ENCODE results near the gene PARL.
A peak's percentile ranks its signal among the peaks of the same experiment; 100 is the strongest.

Gene PARL

DNA sequence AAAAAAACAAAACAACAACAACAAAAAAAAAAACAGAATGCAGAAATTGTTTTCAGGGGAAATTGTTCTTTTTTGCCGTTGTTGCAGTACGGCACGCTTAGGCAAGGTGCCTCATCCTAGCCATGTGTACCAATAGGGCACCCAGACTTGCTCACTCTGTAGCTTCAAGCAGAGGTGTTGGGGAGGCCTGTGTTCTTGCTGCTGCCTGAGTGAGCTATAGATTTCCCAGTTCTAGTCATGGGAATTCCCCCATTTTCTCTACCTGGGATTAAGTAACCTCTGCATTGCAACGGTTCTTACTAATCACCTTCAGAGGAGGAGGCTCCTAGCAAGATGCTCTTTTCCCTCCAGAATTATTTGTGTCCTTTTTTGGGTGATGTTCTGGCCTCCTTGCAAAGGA lies 12.9 kb upstream of the PARL start:
- no peaks in the 10 kb centered on the region for H3K36me3 ChIP-seq (ENCODE audit: control insufficient read depth, insufficient read depth, low read length)
- no peak overlapping the region for H3K4me3 ChIP-seq (ENCODE audit: low read depth, low read length)
- H3K9me3 ChIP-seq (ENCODE audit: control insufficient read depth, insufficient read depth, low read length): no peaks in the 10 kb centered on the region
- H3K27me3 ChIP-seq (ENCODE audit: control insufficient read depth, insufficient read depth, low read length): no peaks in the 10 kb centered on the region
- H3K4me1 ChIP-seq (ENCODE audit: control insufficient read depth, insufficient read depth, low read length): peaks cover 2% of the 10 kb centered on the region
- H3K9ac ChIP-seq (ENCODE audit: low read depth, low read length): no peak overlapping the region

DNA sequence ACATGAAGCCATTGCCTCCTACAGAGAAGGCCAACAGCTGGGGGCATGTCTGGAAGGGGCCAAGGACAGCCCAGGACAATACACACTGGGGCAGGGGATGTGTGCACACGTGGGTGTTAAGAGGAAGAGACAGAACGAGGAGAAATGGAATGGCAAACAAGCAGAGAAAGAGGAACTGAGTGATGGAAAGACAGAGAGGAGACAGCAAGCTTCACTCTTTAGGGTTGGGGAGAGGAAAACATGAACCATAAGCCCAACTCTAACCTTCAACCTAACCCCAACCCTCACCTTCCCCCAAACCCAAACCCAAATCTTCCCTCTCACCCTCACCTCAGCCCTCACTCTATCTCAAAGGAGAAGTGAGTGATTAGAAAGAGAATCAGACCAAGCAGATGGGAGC lies 11.9 kb upstream of the PARL start:
- Histone ChIP-seq H3K9me3 (ENCODE audit: control insufficient read depth, insufficient read depth, low read length) (no peaks in the 10 kb centered on the region), H3K4me3 (ENCODE audit: low read depth, low read length) (no peak overlapping the region), H3K27me3 (ENCODE audit: control insufficient read depth, insufficient read depth, low read length) (no peaks in the 10 kb centered on the region), H3K4me1 (ENCODE audit: control insufficient read depth, insufficient read depth, low read length) (peaks cover 2% of the 10 kb centered on the region), H3K9ac (ENCODE audit: low read depth, low read length) (no peak overlapping the region), H3K36me3 (ENCODE audit: control insufficient read depth, insufficient read depth, low read length) (no peaks in the 10 kb centered on the region)

DNA sequence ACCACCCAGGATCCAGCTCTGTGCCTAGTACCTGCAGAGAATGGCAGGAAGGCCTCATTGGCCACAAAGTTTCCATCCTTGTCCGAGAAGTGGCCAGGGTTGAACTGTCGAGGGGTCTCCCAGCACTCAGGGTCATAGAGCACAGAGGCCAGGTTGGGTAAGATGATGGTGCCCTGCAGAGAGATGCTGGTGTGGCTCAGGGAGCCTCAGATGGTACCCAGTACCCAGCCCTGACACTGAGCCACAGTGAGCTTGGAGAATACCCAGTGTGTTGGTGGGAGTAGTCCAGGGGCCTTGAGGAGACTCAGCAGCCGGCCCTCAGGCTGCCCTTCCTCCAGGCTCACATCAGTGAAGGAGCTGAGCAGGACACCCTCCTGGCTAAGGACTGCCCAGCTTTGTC lies 11.5 kb upstream of the PARL start:
- Histone ChIP-seq H3K36me3 (ENCODE audit: control insufficient read depth, insufficient read depth, low read length) (no peaks in the 10 kb centered on the region), H3K27me3 (ENCODE audit: control insufficient read depth, insufficient read depth, low read length) (no peaks in the 10 kb centered on the region), H3K4me1 (ENCODE audit: control insufficient read depth, insufficient read depth, low read length) (peaks cover 2% of the 10 kb centered on the region), H3K9me3 (ENCODE audit: control insufficient read depth, insufficient read depth, low read length) (no peaks in the 10 kb centered on the region), H3K9ac (ENCODE audit: low read depth, low read length) (no peak overlapping the region), H3K4me3 (ENCODE audit: low read depth, low read length) (no peak overlapping the region)

DNA sequence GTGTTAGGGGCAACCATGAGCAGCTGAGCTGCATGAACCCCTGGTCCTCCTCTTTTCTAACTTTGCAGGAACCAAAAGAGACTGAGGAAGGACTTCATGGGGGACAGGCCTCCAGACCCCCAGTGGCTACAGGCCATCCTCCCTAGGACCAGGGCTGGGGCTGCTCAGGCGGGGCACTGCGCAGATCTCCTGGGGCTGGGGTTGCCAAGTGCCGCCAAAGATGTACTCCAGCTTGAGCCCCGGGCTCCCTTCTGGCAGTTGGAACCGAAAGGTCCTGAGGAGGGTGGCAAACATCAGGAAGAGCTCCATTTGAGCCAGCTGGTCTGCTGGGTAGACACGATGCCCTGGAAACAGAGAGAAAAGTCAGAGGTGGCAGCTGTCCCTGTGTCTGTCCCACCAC lies 11.1 kb upstream of the PARL start:
- peaks cover 2% of the 10 kb centered on the region for H3K4me1 ChIP-seq (ENCODE audit: control insufficient read depth, insufficient read depth, low read length)
- H3K9me3 ChIP-seq (ENCODE audit: control insufficient read depth, insufficient read depth, low read length): no peaks in the 10 kb centered on the region
- H3K9ac ChIP-seq (ENCODE audit: low read depth, low read length): no peak overlapping the region
- H3K36me3 ChIP-seq (ENCODE audit: control insufficient read depth, insufficient read depth, low read length): no peaks in the 10 kb centered on the region
- no peak overlapping the region for H3K4me3 ChIP-seq (ENCODE audit: low read depth, low read length)
- H3K27me3 ChIP-seq (ENCODE audit: control insufficient read depth, insufficient read depth, low read length): no peaks in the 10 kb centered on the region

DNA sequence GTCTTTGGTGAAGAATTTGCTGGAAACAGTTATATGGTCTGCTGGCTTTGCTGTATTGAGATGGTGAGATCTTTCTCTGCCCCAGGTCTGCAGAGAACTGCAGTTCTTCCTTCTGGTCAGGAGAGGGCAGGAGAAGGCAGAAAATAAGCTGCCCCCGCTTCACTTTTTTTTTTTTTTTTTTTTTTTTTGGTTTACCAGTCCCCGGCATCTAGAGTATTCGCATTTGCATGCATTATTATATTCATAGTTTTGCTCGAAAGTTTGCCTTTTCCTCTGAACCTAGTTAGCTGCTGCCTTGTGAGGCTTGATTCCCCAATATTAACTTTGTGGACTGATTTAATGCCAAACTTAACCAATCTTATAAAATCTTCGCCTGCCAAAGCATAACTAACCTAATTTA lies 10.6 kb upstream of the PARL start:
- Histone ChIP-seq H3K9me3 (ENCODE audit: control insufficient read depth, insufficient read depth, low read length) (no peaks in the 10 kb centered on the region), H3K4me1 (ENCODE audit: control insufficient read depth, insufficient read depth, low read length) (peaks cover 2% of the 10 kb centered on the region), H3K9ac (ENCODE audit: low read depth, low read length) (no peak overlapping the region), H3K4me3 (ENCODE audit: low read depth, low read length) (no peak overlapping the region), H3K27me3 (ENCODE audit: control insufficient read depth, insufficient read depth, low read length) (no peaks in the 10 kb centered on the region), H3K36me3 (ENCODE audit: control insufficient read depth, insufficient read depth, low read length) (no peaks in the 10 kb centered on the region)

- H3K9ac ChIP-seq (ENCODE audit: low read depth, low read length): no peak overlapping the region
- no peaks in the 10 kb centered on the region for H3K36me3 ChIP-seq (ENCODE audit: control insufficient read depth, insufficient read depth, low read length)
- no peak overlapping the region for H3K4me3 ChIP-seq (ENCODE audit: low read depth, low read length)
- H3K9me3 ChIP-seq (ENCODE audit: control insufficient read depth, insufficient read depth, low read length): no peaks in the 10 kb centered on the region
- peaks cover 2% of the 10 kb centered on the region for H3K4me1 ChIP-seq (ENCODE audit: control insufficient read depth, insufficient read depth, low read length)
- no peaks in the 10 kb centered on the region for H3K27me3 ChIP-seq (ENCODE audit: control insufficient read depth, insufficient read depth, low read length)
Measured at GRCh38 chr3:183892610-183893214, 8.0 kb upstream of the PARL start.

- Histone ChIP-seq H3K36me3 (ENCODE audit: control insufficient read depth, insufficient read depth, low read length) (no peaks in the 10 kb centered on the region), H3K9ac (ENCODE audit: low read depth, low read length) (no peak overlapping the region), H3K4me3 (ENCODE audit: low read depth, low read length) (no peak overlapping the region), H3K4me1 (ENCODE audit: control insufficient read depth, insufficient read depth, low read length) (no peaks in the 10 kb centered on the region), H3K9me3 (ENCODE audit: control insufficient read depth, insufficient read depth, low read length) (no peaks in the 10 kb centered on the region), H3K27me3 (ENCODE audit: control insufficient read depth, insufficient read depth, low read length) (no peaks in the 10 kb centered on the region)
Measured at GRCh38 chr3:183885766-183886165, 1.1 kb upstream of the PARL start.

GRCh38 chr3:183884097-183884426 lies 618 bp downstream of the PARL start:
- peaks cover 2% of the 10 kb centered on the region for H3K4me1 ChIP-seq (ENCODE audit: control insufficient read depth, insufficient read depth, low read length)
- H3K9ac ChIP-seq (ENCODE audit: low read depth, low read length): peak overlapping the region; percentile 95
- H3K4me3 ChIP-seq (ENCODE audit: low read depth, low read length): peak overlapping the region; percentile 98
- H3K9me3 ChIP-seq (ENCODE audit: control insufficient read depth, insufficient read depth, low read length): no peaks in the 10 kb centered on the region
- H3K36me3 ChIP-seq (ENCODE audit: control insufficient read depth, insufficient read depth, low read length): no peaks in the 10 kb centered on the region
- H3K27me3 ChIP-seq (ENCODE audit: control insufficient read depth, insufficient read depth, low read length): no peaks in the 10 kb centered on the region

DNA sequence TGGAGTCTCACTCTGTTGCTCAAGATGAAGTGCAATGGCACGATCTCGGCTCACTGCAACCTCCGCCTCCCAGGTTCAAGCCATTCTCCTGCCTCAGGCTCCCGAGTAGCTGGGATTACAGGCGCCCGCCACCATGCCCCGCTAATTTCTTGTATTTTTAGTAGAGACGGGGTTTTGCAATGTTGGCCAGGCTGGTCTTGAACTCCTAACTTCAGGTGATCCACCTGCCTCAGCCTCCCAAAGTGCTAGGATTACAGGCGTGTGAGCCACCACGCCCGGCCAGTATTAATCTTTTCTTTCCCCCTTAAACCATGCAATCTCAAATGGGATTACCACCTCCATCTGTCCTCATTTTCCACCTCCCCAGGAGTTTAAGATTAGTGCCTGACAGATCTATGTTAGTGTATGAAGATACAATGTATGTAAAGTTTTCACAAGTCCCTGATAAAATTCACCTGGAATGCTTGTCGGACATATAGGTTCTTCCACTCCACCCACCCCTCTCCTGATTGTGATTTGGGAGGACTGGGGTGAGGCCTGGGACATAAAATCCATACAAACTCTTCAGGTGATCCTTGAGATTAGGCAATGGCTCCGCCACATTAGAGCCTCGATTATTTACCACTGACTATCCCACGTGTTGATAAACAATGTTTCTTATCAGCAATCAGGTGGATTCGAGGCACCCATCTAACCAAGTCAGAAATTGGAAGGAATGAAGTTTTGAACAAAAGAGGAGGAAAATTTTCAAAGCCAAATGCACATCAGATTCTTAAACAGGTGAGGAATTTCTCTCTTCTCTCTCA lies 1.2 kb downstream of the PARL start:
- Histone ChIP-seq H3K9ac (ENCODE audit: low read depth, low read length) (peak overlapping the region; percentile 95), H3K4me1 (ENCODE audit: control insufficient read depth, insufficient read depth, low read length) (peaks cover 4% of the 10 kb centered on the region), H3K36me3 (ENCODE audit: control insufficient read depth, insufficient read depth, low read length) (no peaks in the 10 kb centered on the region), H3K4me3 (ENCODE audit: low read depth, low read length) (peak overlapping the region; percentile 98), H3K27me3 (ENCODE audit: control insufficient read depth, insufficient read depth, low read length) (no peaks in the 10 kb centered on the region), H3K9me3 (ENCODE audit: control insufficient read depth, insufficient read depth, low read length) (no peaks in the 10 kb centered on the region)

DNA sequence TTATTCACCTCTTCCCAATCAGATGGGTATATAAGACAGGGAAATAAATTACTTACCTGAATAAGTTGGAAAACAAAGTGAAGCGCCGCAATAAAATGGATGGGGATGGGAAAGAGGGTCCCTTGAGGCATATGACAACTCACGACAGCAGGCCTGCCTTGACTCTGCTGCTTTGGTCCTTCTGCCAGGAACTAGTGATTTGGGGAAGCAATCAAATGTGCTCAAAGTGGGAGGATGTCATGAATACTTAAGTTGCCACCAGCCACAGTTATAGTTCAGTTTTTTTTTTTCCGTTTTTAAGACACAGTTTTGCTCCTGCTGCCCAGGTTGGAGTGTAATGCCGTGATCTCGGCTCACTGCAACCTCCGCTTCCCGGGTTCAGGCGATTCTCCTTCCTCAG lies 4.6 kb downstream of the PARL start:
- H3K9ac ChIP-seq (ENCODE audit: low read depth, low read length): no peak overlapping the region
- H3K9me3 ChIP-seq (ENCODE audit: control insufficient read depth, insufficient read depth, low read length): no peaks in the 10 kb centered on the region

GRCh38 chr3:183879243-183879642 lies 5.4 kb downstream of the PARL start:
- Histone ChIP-seq H3K4me3 (ENCODE audit: low read depth, low read length) (no peak overlapping the region), H3K36me3 (ENCODE audit: control insufficient read depth, insufficient read depth, low read length) (peaks cover 2% of the 10 kb centered on the region), H3K27me3 (ENCODE audit: control insufficient read depth, insufficient read depth, low read length) (no peaks in the 10 kb centered on the region), H3K9ac (ENCODE audit: low read depth, low read length) (no peak overlapping the region), H3K9me3 (ENCODE audit: control insufficient read depth, insufficient read depth, low read length) (no peaks in the 10 kb centered on the region), H3K4me1 (ENCODE audit: control insufficient read depth, insufficient read depth, low read length) (peaks cover 8% of the 10 kb centered on the region)

More for the DNA sequence above, 4.6 kb downstream of the PARL start:
- Histone ChIP-seq H3K36me3 (ENCODE audit: control insufficient read depth, insufficient read depth, low read length) (peaks cover 2% of the 10 kb centered on the region), H3K4me3 (ENCODE audit: low read depth, low read length) (no peak overlapping the region), H3K27me3 (ENCODE audit: control insufficient read depth, insufficient read depth, low read length) (no peaks in the 10 kb centered on the region), H3K4me1 (ENCODE audit: control insufficient read depth, insufficient read depth, low read length) (peaks cover 8% of the 10 kb centered on the region)

DNA sequence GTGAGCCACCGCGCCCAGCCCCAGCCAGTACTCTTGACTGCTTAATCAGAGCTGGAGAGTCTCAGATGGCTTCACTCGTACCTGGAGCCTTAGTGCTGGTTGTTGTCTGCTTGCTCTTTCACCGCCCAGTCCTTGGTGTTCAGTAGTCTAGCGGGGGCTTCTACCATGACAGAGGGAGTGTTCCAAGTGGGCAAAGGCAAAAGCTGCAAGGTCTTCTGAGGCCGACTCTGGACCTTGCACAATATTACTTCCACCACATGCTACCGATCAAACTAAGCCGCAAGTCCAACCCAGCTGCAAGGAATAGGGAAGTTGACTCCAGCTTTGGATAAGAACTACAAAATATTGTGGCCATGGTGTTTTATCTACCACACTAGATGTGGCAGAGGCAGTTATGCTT lies 6.6 kb downstream of the PARL start:
- Histone ChIP-seq H3K9me3 (ENCODE audit: control insufficient read depth, insufficient read depth, low read length) (no peaks in the 10 kb centered on the region), H3K9ac (ENCODE audit: low read depth, low read length) (no peak overlapping the region), H3K4me3 (ENCODE audit: low read depth, low read length) (no peak overlapping the region), H3K36me3 (ENCODE audit: control insufficient read depth, insufficient read depth, low read length) (peaks cover 2% of the 10 kb centered on the region), H3K27me3 (ENCODE audit: control insufficient read depth, insufficient read depth, low read length) (no peaks in the 10 kb centered on the region), H3K4me1 (ENCODE audit: control insufficient read depth, insufficient read depth, low read length) (peaks cover 8% of the 10 kb centered on the region)
